Suppressor macrophage treated with lipopolysaccharide for 4 hours (primary cell): ENCODE results near the gene SIAE.

Experiments used
- DNase-seq: peaks from one replicate; pipeline ENCODE4 v3.0.0-alpha.2; 2020

Gene SIAE, protein sequence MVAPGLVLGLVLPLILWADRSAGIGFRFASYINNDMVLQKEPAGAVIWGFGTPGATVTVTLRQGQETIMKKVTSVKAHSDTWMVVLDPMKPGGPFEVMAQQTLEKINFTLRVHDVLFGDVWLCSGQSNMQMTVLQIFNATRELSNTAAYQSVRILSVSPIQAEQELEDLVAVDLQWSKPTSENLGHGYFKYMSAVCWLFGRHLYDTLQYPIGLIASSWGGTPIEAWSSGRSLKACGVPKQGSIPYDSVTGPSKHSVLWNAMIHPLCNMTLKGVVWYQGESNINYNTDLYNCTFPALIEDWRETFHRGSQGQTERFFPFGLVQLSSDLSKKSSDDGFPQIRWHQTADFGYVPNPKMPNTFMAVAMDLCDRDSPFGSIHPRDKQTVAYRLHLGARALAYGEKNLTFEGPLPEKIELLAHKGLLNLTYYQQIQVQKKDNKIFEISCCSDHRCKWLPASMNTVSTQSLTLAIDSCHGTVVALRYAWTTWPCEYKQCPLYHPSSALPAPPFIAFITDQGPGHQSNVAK

DNA sequence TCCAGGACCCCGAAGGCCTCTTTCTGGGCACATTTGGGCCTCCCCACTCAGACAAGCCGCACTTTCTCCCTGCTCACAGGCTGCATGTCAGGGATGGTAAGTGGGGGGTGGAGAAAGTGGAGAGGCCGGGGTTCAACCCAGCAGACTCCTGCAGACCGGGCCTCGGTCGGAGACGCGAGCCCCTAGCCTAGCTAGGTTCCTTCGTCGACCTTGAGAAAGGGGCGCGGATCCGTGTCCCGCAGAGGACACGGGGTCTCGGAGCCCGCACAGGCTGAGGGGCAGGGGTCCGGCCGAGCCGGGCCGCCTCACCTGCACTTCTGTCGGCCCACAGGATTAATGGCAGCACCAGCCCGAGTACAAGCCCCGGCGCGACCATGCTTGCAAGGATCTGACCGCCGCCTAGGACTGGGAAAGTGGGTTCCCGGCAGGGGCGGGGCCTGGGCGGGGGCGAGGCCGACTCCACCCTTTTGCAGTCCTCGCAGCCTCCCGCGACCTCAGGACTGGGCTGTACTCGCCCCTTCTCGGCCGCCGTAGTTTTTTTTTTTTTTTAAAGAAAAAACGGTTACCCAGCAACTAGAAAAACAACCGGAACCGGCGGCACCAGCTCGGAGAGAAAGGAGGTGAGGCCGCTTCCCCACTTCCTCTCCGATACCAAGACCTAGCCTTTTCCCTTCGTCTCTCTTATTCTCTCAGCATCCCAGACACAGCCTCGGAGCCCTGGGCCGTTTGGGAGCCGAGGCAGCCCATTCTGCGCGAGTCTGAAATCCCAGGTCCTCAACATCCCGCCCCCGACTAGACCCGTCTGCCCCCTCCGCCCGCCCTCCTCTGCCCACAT lies at the start of gene SIAE, which contains the start of gene SPA17:
Gene SIAE, minus strand, starts transcription at position 407 of the 835 bp plus-strand sequence. Its CDS starts 31 bp downstream, at position 376.
Gene SPA17, plus strand, starts transcription at position 572 of the 835 bp plus-strand sequence. CDS start 1,361 bp downstream, outside the sequence.
- DNase-seq = peak; percentile 94

DNA sequence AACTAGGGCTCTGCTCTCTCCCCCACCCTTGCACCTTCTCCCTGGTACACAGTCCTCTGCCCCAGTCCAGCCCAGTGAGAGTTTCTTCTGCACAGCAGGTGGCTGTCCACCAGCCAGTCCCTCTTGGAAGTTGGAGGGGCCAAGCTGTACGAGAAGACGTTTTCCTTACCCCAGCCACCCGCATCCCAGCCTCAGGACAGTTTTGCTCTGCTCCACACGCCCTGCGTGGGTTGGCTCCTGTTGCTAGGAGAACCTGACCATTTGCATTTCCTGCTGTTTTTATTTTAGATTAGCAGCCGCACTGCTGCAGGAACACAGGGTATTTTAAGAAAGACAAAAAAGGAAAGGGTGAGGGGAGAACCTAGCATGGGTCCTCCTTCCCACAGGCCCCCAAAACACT lies 48.6 kb upstream of the SIAE start:
- no peak for DNase-seq

DNA sequence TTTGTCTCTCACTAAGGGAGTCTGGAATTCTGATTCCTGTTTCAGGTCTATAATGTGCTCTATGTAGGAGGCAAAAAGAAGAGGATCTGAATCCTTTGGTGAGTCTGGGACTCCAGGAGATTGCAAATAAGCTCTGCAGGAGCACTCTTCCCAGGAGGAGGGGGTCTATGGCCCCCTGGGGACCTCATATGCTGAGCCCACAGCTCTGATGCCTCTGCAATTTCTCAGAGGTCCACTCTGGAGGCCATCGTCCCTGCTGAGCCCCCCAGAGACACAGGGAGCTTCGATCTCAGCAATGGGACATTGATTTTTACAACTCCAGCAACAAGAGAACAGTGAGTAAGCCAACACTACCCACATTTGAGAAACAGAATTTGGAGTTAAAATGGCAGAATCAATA lies 46.0 kb upstream of the SIAE start:
- DNase-seq = no peak

DNA sequence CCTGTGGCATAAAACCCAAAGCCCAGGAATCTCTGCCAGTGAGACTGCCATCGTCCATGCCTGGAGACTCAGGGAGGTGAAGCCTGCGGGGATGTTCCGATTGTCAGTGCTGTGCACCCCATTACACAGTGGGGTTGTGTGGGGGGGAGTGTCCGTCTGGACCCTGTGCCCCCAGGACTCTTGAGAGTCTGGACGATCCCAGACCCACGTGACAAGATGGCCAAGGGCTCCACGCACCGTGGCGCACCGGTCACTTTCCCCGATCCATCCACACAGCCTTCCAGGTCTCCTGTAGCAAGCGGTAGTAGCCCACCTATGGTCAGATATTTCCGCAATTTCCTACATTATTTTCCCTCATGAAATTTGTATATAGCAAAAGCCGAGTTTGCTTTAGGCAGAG lies 45.3 kb upstream of the SIAE start:
- DNase-seq = no peak

DNA sequence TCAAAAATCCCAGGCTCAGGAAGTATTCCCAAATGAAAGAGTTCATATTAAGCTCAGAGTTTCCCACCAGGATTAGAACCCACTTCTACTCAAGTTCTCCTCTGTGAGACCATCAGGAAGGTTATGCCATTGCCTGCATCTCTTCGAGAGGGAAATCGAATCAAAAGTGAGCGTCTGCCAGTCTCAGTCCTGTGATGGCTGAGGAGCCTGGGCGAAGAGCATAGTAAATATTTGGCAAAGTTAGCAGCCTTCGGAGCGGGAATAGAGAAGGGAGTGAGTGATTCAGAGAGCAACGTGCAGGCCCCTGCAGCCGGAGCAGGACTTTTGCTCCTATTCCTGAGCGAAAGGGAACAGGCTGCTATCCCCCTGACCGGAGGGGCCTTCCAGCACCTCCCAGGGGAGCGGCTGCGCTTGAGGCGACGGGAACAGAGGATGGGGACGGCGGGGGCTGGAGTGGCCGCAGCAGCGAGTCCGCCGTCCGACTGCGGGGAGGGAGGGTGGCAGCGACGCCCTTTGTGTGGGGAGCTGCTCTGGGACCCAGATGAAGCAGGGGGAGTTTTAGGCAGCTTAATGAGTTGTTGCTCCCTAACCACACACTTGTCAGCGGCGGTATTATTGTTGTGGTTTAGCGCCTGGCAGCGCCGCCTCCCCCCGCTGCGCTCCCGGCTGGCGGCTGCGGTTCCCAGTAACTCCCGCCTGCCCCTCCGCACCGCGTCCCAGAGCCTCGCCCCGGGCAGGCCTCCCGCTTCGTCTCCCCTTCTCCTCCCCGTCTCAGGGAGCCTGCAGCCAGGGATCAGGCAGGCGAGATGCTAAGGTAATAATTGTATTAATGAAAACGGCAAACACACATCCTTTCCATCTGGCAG lies 44.5 kb upstream of the SIAE start:
- no peak for DNase-seq

DNA sequence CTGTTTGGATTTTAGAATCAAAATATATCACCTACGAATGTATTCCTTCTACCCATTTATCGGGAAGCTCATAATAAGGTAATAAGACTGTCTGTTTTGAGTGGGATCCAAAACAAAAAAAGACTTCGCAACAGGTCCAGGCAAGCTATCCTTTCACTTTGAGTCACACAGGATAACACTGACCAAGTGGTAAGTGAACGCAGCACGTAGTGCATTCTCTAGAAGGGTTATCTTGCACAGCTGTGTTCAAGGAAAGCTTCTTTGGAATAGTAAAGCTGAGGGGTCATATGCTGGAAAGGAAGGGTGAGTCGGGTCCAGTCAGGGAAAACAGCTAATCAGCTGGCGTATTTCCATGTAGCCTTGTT lies 43.9 kb upstream of the SIAE start:
- no peak for DNase-seq

DNA sequence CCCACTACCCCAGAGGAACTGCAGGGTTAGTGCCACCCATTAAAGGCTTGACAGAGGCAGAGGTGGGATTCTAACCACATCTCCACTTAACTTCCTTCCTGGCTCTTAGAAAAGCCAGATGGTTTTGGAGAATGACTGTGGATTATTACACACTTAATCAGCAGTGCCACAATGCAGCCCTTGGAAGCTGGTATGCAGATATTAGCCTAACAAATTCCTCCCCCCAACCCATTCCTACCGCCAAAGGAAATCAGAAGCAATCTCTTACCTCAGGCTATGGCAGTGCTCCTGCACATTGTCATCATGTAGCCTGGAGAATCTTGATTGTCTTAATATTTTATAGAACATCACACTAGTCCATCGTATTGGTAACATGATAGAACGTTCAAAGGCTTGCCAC lies 43.1 kb upstream of the SIAE start:
- no peak for DNase-seq

DNA sequence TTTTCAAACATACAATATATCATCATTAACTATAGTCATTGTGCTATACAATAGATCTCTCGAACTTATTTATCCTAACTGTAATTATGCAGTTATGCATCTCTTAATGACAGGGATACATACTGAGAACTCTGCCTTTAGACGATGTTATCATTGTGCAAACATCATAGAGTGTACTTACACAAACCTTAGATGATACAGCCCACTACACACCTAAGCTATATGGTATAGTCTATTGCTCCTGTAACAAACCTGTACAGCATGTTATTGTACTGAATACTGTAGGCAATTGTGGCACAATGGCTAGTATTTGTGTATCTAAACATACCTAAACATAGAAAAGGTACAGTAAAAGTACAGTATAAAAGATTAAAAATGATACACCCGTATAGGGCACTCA lies 38.9 kb upstream of the SIAE start:
- DNase-seq = no peak

DNA sequence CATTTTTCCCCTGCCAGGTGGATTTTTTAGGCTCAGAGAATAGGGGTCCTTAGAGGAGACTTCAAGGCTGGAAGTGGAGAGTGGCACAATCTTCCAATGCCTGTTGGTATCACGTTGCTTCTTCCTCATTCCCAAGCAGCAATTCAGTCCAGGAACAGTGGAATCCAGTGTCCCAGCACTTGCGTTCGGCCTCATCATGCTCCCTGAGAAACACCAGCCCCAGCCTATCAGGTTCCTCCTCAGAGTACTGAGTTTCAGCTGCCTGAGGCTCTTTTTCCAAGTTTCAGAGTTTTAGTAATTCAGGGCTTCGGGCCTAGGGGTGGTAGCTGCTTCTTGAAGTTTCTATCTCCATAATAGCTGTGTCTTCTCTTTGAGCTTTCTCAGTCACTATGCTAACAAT lies 34.3 kb upstream of the SIAE start:
- DNase-seq = no peak

DNA sequence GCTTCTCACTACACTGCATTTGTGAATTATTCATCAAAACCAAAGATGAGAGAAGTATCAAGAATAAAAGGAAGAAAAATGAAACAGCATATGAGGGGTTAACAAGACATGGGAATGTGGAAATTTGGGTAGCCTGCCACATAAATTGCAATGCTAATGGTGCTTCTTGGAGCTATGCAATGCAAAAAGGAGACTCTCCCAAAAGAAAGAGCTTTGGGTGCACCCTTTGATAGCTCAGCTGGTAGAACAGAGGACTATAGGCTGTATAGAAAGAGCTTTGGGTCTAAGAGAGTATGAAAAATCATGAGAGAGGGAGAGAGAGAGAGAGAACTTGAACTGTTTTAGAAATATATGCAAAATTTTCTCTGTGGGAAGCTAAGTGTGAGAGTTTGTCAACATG lies 26.5 kb upstream of the SIAE start:
- DNase-seq = no peak

DNA sequence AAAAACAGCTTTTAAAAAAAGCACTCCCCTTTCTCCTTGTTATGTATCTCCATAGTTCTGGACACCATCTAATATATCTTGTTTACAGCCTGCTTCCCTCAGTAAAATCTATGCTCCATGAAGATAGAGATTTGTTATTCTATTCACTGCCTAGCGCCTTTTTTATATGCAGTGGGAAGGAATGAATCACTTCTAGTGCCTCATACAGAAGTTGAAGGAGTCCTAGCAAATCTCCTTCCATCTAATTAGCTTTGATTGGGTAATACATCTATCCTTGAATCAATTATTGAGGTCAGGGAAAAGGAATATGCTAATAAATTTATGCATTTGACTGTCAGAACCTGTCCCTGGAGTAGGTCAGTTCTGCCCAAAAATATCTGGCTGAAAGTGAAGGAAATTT lies 26.0 kb upstream of the SIAE start:
- DNase-seq = no peak

DNA sequence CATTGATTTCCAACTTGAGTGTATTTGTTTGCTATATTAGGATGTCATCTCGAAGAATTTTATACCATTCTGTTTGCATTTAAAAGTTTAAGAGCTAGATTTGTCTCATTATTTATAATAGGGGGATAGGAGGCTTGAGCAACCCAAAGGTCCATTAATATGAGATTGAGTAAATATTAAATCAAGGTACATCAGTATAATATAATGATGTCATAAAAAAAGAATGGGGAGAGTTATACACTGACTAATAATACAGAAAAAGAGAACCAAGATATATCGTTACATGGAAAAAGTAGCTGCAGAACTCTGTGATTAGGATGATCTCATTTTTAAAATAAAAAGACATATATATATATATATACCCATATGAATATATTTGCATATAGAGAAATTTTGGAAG lies 19.6 kb upstream of the SIAE start:
- no peak for DNase-seq

DNA sequence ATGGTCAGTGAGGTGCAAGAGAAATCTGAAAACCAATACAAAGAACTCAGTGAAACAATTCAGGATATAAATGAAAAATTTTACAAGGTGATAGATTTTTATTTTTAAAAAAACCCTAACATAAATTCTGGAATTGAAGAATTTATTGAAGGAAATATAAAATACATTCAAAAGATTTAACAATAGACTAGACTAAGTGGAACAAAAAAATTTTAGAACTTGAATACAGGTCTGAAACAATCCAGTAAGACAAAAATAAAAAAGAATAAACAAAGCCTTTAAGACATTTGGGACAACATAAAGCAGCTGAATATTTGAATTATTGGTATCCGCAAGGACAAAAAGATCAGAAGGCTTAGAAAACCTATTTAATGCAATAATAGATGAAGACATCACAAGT lies 8.9 kb upstream of the SIAE start:
- no peak for DNase-seq

DNA sequence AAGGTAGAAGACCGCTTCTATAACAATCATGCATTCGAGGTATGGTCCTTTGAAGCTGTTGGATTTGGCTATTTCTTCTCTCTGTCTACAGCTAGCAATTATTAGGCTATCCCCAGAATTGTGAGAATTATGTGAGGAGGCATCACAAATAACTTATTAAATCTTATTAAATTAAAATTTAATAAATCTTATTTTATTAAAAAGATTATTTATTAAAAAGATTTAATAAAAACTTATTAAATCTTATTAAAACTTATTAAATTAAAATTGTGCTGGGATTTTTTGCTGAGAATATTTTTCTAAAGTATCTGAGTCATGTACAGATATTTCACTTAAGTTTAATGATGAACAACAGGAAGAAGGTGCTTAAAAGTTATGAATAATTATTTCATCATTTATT lies 7.9 kb upstream of the SIAE start:
- DNase-seq = no peak

DNA sequence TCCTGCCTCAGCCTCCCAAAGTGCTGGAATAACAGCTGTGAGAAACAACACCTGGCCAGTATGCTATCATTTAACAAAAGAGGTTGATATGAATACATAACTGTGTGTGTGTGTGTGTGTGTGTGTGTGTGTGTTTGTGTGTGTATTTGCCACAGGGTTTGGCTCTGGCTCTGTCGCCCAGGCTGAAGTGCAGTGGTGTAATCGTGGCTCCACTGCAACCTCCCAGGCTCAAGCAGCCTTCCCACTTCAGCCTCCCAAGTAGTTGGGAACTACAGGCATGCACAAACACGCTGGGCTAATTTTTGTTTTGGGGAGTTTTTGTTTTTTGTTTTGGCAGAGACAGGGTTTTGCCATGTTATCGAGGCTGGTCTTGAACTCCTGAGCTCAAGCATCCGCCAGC lies 4.9 kb upstream of the SIAE start:
- no peak for DNase-seq

DNA sequence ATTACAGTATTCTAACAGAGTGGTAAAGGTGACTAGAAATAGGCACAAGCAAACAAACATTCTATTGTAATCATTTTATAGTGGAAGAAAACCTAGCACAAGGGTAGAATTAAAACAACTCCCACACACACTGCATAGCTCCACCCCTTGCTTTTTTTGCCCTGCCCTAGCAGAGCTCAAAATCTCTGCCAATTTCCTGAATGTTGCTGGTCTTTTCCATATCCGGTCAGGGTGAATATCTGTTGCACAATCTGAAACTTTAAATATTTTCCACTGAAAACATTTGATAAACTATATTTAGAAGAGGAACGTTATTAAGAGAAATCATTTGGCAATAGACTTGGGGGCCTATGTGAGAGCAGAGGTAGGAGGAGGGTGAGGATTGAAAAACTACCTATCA lies 2.8 kb upstream of the SIAE start:
- DNase-seq = peak; percentile 19

DNA sequence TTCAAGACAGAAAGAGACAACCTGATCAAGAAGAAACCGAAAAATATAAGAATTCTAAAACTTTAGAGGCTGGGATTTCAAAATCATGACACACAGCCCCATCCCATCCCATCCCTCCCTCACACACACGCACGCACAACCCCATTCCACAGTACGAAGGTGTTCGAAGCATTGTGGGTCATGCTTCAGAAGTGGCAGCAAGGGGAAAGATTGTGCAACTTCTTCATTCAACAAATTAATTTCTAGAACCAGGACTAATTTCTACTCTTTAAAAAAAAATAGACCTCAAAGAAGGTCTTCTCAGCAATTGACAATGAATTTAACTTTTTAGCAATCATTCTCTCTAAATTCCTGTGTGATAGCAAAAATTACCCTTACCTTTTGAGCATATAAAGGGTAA lies 1.0 kb upstream of the SIAE start:
- DNase-seq = no peak

DNA sequence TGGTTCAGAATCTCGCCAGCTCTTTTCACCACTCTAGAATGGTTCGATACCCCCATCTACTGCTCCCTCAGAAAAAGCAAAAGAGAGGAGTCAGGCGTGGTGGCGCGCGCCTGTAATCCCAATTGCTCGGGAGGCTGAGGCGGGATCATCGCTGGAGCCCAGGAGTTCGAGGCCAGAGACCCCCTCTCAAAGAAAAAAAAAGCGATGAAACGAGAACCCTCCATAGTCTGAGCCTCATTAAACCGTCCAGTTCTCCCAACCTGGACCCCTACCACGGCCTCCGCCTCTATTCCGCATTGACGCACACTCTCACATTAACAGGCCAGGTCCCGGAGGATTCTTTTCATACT lies 604 bp upstream of the SIAE start:
- no peak for DNase-seq

DNA sequence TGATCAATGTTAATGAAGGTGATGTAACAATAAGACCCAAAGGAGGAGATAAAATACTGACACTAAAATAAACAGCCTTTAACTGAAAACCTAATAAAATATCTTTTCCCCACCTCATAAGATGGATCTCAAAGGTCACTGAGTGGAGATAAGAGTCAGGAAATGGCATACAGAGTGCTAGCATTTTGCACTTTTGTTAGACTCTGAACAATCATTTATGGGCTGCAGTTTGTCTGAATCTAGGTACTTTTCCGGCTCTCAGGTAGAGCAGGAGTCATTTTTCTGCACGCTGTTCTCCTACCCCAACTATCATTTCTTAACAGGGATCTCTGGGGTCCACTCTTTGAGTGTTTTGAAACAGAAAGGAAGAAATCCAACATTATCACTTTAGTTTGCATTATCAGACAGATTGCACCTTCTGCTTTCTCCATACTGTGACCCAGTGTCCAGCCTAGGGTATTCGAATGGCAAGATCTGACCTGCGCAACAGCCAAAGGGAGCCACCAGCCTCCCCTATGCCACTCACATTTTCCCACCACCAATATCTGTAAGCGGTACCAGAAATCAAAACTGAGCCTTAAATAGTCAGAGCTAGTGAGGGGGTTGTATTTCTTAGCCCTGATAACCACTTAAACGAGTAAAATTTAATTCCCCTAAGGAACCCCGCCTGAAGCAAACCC lies 863 bp downstream of the SIAE start:
- no peak for DNase-seq

DNA sequence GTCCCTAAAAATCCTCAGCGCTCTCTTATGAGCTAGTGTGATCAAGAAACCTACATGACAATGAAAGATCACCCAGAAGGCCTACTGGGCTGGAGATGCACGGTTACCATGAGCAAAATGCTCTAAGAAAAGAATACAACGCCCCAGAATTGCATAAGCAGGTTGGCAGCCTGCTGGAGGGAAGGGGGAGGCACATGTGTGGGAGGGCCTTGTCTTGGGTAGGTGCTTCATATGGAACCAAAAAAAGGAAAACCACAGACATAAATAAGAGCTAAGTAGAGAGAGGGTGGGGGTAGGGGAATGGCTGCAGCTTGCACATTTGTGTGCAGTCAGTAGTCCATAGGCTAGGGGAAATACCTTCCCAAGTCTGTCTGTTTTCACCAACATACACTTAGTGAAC lies 2.8 kb downstream of the SIAE start:
- DNase-seq = peak; percentile 22

DNA sequence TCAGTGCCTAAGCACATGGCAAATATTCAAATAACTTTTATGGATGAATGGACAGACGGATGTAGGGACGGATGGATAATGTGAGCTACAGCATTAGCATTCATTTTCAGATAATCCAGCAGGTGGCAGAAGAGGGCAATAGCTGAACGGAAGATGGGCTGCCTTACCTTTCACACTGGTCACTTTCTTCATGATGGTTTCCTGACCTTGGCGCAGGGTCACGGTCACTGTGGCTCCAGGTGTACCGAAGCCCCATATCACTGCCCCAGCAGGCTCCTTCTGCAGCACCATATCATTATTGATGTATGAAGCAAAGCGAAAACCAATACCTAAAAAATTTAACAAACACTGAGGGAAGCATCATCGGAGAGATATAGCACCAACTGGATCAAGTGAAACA lies 4.3 kb downstream of the SIAE start:
- DNase-seq = peak; percentile 59

DNA sequence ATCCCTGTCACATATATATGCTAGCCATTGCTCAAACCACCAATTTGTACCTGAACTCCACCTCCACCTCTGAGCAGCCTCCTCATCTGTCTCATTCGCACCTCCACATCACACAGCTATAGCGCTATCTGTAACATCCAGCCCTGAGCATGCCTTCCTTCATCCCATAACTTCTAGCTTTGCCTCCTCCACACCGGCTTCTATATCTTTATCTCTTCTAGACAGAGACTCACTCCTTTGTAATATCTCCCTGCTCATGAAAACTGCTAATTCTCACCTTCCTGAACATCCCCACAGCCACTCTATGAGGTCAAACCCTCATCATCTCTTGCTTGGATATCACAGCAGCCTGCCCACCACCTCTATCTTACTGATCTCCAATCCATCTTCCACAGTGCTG lies 5.9 kb downstream of the SIAE start:
- no peak for DNase-seq

DNA sequence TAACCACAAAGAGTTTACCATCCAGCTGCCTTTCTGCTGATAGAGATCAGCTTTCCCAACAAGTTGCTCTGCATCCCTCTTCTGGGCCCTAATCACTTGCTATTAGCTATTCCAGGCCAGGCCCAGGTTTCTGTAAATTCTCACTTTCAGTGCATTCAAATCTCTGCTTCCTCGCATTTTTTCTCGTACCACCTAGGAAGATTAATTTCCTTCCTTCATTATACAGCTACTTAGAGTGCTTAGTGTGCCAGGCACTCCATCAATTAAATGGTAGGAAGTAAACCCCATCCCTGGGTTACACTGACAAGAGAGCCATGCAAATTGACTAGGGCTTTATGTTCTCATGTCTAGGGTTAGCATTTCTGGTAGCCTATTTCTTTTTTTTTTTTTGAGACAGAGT lies 9.7 kb downstream of the SIAE start:
- DNase-seq = no peak
